GM12891 (cell line): ENCODE results near the gene RANBP10.

Experiments used
- POLR2A ChIP-seq: IDR thresholded peaks from 2 replicates; pipeline ENCODE4 v1.6.1; 2011; ENCODE audit warnings: low read depth, low read length, control low read depth
- POLR2AphosphoS5 ChIP-seq: IDR thresholded peaks from 2 replicates; pipeline ENCODE4 v1.6.1; 2011; ENCODE audit warnings: low read depth, low read length, control low read depth
- TAF1 ChIP-seq: IDR thresholded peaks from 2 replicates; pipeline ENCODE4 v1.6.1; 2011; ENCODE audit warnings: low read depth, low read length, control low read depth

DNA sequence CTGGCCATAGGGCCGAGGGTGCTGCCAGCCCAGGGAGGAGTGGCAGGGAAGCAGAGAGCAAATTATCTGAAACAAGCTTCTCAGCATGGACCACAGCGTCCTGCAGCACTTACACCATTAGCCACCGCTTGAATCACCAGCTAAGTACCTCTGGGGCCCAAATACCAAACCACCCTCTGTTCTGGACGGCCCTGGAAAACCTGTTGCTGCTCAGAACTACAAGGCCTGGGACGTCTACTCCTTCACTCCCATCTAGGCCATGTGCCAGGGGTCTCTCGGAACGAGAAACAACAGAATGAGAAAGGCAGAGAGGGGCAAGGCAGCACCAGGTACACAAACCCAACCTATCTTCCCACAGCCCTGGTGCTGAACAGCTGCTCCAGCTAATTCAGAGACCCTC, 47.4 kb downstream of the RANBP10 start:
- TF ChIP-seq TAF1 (no peak), POLR2AphosphoS5 (no peak), POLR2A (no peak)
